ENCODE measurements around the gene ARTN.

DNA sequence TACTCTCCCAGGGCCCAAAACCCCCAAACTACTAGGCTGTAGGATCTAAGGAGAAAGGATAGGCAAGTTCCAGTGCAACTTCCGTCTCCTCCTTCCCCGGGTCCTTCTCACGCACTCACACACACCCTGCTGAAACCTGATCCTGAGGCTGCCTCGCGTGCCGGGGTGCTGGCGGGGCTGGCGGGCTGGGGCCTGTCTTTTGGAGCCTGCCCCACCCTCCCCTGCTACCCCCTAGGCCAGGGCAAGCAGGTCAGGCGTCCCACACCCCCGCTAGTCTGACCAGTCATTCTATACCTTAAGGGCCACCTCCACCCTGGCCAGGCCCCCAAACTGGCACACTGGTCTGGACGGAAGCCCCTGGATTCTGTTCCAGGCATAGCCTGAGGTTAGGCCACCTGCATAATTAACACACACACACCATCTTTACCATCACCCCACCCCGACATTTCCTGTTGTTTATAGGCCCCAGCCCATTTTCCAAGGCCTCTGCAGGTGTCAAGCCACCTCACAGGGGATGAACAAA is 48.3 kb upstream of the ARTN start:
- TF ChIP-seq, protein P1, sequence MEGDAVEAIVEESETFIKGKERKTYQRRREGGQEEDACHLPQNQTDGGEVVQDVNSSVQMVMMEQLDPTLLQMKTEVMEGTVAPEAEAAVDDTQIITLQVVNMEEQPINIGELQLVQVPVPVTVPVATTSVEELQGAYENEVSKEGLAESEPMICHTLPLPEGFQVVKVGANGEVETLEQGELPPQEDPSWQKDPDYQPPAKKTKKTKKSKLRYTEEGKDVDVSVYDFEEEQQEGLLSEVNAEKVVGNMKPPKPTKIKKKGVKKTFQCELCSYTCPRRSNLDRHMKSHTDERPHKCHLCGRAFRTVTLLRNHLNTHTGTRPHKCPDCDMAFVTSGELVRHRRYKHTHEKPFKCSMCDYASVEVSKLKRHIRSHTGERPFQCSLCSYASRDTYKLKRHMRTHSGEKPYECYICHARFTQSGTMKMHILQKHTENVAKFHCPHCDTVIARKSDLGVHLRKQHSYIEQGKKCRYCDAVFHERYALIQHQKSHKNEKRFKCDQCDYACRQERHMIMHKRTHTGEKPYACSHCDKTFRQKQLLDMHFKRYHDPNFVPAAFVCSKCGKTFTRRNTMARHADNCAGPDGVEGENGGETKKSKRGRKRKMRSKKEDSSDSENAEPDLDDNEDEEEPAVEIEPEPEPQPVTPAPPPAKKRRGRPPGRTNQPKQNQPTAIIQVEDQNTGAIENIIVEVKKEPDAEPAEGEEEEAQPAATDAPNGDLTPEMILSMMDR (conservative IDR thresholded peaks at IDR 0.05), result no peak
- no peak for TF ChIP-seq EZH2 (IDR thresholded peaks at IDR 0.05; ENCODE audit: low read depth)
